K562 (cell line): ENCODE results near the gene CREB5. TPM values are rescaled to one million over a fixed set of nuclear protein-coding genes. Genes with fewer than 3 reads are reported as not detected.

Experiments used
- ATAC-seq: fragments of 200-7000 bp; cut with Tn5 transposase; 3 replicates; pipeline ENCODE4 v1.9.1; 2020; ENCODE audit warnings: moderate library complexity
- BruUV-seq: library from RNA; stranded (reverse); fragments of 400-500 nt; replicated peaks from 2 replicates; lab custom pipeline; 2021; lab: Mats Ljungman, UMichigan
- CTCF ChIA-PET: fragments of 300-600 bp; formaldehyde crosslinking; extraction: SDS; loops from one replicate; lab custom pipeline; 2021; ENCODE audit warnings: low intra/inter-chr PET ratio; lab: Yijun Ruan, JAX
- POLR2A ChIA-PET: fragments of 300-600, 350-650 bp; sonication (Branson Sonifier 250); formaldehyde crosslinking; extraction: SDS; loops from one replicate; lab custom pipeline; 2021; ENCODE audit warnings: antibody characterized with exemption, inconsistent platforms; lab: Yijun Ruan, JAX
- DNase-seq, 4 experiments: peaks; one replicate each; pipeline versions ENCODE4 v3.0.0 to v3.0.0-alpha.2; 2011 to 2018; ENCODE audit warnings: low spot score in 3 of 4, mixed read lengths in 3 of 4; ENCODE audit errors: extremely low read depth in 1 of 4
- FAIRE-seq: peaks from 2 replicates; lab custom pipeline; 2011; peaks lifted over from hg19 to GRCh38; lab: Jason Lieb, UNC
- H2AFZ ChIP-seq: 2 replicates; pipeline ENCODE4 v1.6.0; 2011; ENCODE audit warnings: low read depth, low read length, control low read depth, inconsistent platforms
- H3K27ac ChIP-seq: fragments of 200-600 bp; 3 replicates; pipeline ENCODE4 v1.8.0; 2011; ENCODE audit warnings: low read depth, mild to moderate bottlenecking, control low read depth, inconsistent platforms, low read length, moderate library complexity, mixed read lengths; ENCODE audit errors: extremely low read depth
- H3K27me3 ChIP-seq, 2 experiments: fragments of 300-600 bp in 1 of 2; 2 replicates in 1 of 2; 3 replicates in 1 of 2; pipeline versions ENCODE4 v1.6.0 to v1.8.0; 2011; ENCODE audit warnings: inconsistent platforms in 2 of 2, low read length in 2 of 2, mild to moderate bottlenecking in 1 of 2, mixed read lengths in 1 of 2, moderate library complexity in 1 of 2; ENCODE audit not compliant: control insufficient read depth in 2 of 2, insufficient read depth in 2 of 2
- H3K36me3 ChIP-seq: fragments of 300-600 bp; 3 replicates; pipeline ENCODE4 v1.8.0; 2011; ENCODE audit warnings: mild to moderate bottlenecking, low read length, inconsistent platforms; ENCODE audit not compliant: control insufficient read depth, insufficient read depth
- H3K4me1 ChIP-seq, 2 experiments: fragments of 200-600 bp in 1 of 2; replicated peaks in 1 of 2; 2 replicates in 1 of 2; 3 replicates in 1 of 2; pipeline versions ENCODE4 v1.5.1 to v1.8.0; 2011; ENCODE audit warnings: inconsistent platforms in 2 of 2, low read length in 2 of 2, mild to moderate bottlenecking in 1 of 2, mixed read lengths in 1 of 2, moderate library complexity in 1 of 2; ENCODE audit not compliant: control insufficient read depth in 2 of 2, insufficient read depth in 2 of 2
- H3K4me2 ChIP-seq: 2 replicates; pipeline ENCODE4 v1.6.1; 2011; ENCODE audit warnings: low read length, control low read depth, inconsistent platforms, mixed read lengths; ENCODE audit not compliant: insufficient read depth
- H3K4me3 ChIP-seq: fragments of 200-600 bp; sonication (generic), shearing (Covaris generic); 2 replicates; pipeline ENCODE4 v1.5.1; 2016; ENCODE audit warnings: control low read depth, inconsistent platforms
- H3K79me2 ChIP-seq: fragments of 200-600 bp; 3 replicates; pipeline ENCODE4 v1.8.0; 2011; ENCODE audit warnings: low read length, inconsistent platforms; ENCODE audit not compliant: control insufficient read depth, insufficient read depth
- H3K9ac ChIP-seq, 2 experiments: 2 replicates each; pipeline versions ENCODE4 v1.6.0 to v1.6.1; 2011; ENCODE audit warnings: low read depth in 2 of 2, low read length in 2 of 2, control low read depth in 1 of 2, inconsistent platforms in 1 of 2, mild to moderate bottlenecking in 1 of 2, mixed read lengths in 1 of 2; ENCODE audit not compliant: insufficient read depth in 1 of 2
- H3K9me1 ChIP-seq: one replicate; pipeline ENCODE4 v1.6.0; 2011; ENCODE audit warnings: inconsistent platforms, mild to moderate bottlenecking, low read length, moderate library complexity; ENCODE audit not compliant: control insufficient read depth, insufficient read depth
- H3K9me3 ChIP-seq: replicated peaks from 2 replicates; pipeline ENCODE4 v1.5.1; 2011; ENCODE audit warnings: low read depth, low read length, inconsistent platforms; ENCODE audit not compliant: control insufficient read depth, insufficient read depth
- H4K20me1 ChIP-seq: replicated peaks from 2 replicates; pipeline ENCODE4 v1.6.1; 2011; ENCODE audit warnings: low read length, inconsistent platforms, mixed read lengths; ENCODE audit not compliant: control insufficient read depth, insufficient read depth
- MAFF ChIP-seq: IDR thresholded peaks from 2 replicates; pipeline ENCODE4 v1.6.1; 2012; ENCODE audit warnings: low read length, improper control_type of control experiment
- NR4A1 ChIP-seq, 2 experiments: fragments of 250-450 bp in 1 of 2; fragments of 450-650 bp in 1 of 2; sonication (Bioruptor Pico) in 1 of 2; IDR thresholded peaks; 2 replicates each; pipeline versions ENCODE4 v1.4.0 to v1.6.1; 2016 to 2020; ENCODE audit warnings: mild to moderate bottlenecking in 2 of 2, missing compliant biosample characterization in 1 of 2, missing genetic modification characterization in 1 of 2, moderate library complexity in 1 of 2
- ZEB2 ChIP-seq: fragments of 450-650 bp; IDR thresholded peaks from 2 replicates; pipeline ENCODE4 v1.6.1; 2016
- WGBS: fragments of 100-300 bp; shearing (Covaris generic); methylation state at CpG from one replicate; pipeline ENCODE4 v1.1.6; 2016; ENCODE audit warnings: low coverage, mixed read lengths; ENCODE audit not compliant: insufficient coverage; ENCODE audit errors: missing lambda C conversion rate; 5-methylcytosine and 5-hydroxymethylcytosine counted together
- in situ Hi-C: fragments of 300-500 bp; cut with MboI; formaldehyde crosslinking; loops from 4 replicates; pipeline ENCODE4 v1.15.0; 2018; ENCODE audit warnings: inconsistent platforms, mixed read lengths
- intact Hi-C: fragments of 100-400 bp; cut with micrococcal nuclease; formaldehyde crosslinking; loops from 2 replicates; pipeline ENCODE4 v1.14.2; 2022
- polyA plus RNA-seq, 8 experiments: library from polyadenylated mRNA; depleted of rRNA in 4 of 8; stranded (reverse) in 5 of 8; unstranded in 3 of 8; fragments of >200 nt; fragmentation: Nextera tagmentation in 2 of 8; fragmentation: Illumina TruSeq in 1 of 8; extraction: Ambion mirVana in 2 of 8; extraction: Trizol in 1 of 8; gene quantifications; 2 replicates each; pipeline versions ENCODE4 v1.2.1 to v1.2.3, GENCODE V29; 2011 to 2014; ENCODE audit warnings: inconsistent platforms in 1 of 8, missing spikeins in 1 of 8
- total RNA-seq, 7 experiments: library from RNA; depleted of rRNA in 6 of 7; stranded (reverse); fragments of >200 nt in 6 of 7; fragmentation: Illumina TruSeq in 2 of 7; extraction: Trizol in 2 of 7; gene quantifications; 2 replicates each; pipeline versions ENCODE4 v1.2.1 to v1.2.3, GENCODE V29; 2011 to 2021; ENCODE audit warnings: low replicate concordance in 1 of 7
- TF ChIP-seq, protein P1 (sequence below): IDR thresholded peaks from 2 replicates; pipeline ENCODE4 v1.6.1; 2016; ENCODE audit warnings: missing genetic modification characterization, missing compliant biosample characterization
- TF ChIP-seq, protein P2 (sequence below): sonication (generic); formaldehyde crosslinking; IDR thresholded peaks from 2 replicates; pipeline ENCODE4 v1.8.1; 2022; ENCODE audit warnings: missing genetic modification reagents
- TF ChIP-seq, protein P3 (sequence below): fragments of 450-650 bp; IDR thresholded peaks from 2 replicates; pipeline ENCODE4 v1.6.1; 2016; ENCODE audit warnings: borderline replicate concordance

The CREB5 gene
- total and polyA plus RNA-seq, 9 of the 15 experiments (the other 6 are each of a cell fraction or from before 2014, with no cell fraction given) = 0.33 to 6.4 (median 1.8) TPM

DNA sequence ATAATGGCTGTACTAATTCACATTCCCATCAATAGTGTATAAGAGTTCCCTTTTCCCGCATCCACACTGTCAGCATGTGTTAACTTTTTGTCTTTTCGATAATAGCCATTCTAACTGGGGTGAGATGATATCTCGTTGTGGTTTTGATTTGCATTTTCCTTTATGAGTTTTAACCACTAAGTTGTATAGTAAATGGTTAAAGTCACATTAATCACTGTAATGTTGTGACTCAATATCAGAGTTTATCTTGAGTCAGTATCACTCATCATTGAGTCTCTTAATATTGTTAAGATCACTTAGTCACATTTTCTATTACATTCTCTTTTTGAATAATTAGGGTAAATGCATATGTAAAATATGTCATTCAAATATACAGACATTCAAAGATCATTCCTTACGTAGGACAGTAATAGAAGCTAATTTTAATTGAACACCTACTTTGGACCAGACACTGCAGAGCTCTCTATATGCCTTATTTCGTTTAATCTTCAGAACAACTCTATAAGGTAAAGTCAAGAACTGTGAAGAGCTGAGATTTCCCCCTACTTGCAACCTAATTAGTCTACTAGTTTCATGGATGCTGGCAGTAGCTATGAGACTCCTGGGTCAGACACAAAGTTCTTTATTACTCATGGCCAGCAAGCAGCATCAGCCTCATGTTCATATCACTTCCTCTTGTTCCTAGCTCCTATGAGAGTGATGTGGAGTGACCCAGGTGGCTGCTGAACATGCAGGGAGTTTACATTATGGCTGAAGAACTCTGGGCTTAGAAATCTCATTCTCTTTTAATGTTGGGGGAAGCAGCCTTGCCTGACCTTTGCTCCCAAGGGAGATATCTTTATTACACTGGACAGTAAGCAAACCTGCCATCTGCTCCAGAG lies 30.5 kb downstream of the CREB5 start:
- no peak overlapping the region for H2AFZ ChIP-seq
- no peak overlapping the region for H3K27ac ChIP-seq
- H3K4me1 ChIP-seq = no peaks in the 10 kb centered on the region
- H4K20me1 ChIP-seq = no peaks in the 10 kb centered on the region; the same call in 1 of the 2 replicates
- no peak overlapping the region for H3K4me3 ChIP-seq
- in situ Hi-C loops (no loop called here), intact Hi-C loops (no loop called here)
- H3K4me2 ChIP-seq = no peak overlapping the region
- no peak for FAIRE-seq
- no peaks in the 10 kb centered on the region for H3K36me3 ChIP-seq
- no peak for ATAC-seq
- peaks cover 0 to 4% of the 10 kb centered on the region in 2 experiments; a peak in 1 of 5 replicates for H3K27me3 ChIP-seq
- TF ChIP-seq, protein P1, sequence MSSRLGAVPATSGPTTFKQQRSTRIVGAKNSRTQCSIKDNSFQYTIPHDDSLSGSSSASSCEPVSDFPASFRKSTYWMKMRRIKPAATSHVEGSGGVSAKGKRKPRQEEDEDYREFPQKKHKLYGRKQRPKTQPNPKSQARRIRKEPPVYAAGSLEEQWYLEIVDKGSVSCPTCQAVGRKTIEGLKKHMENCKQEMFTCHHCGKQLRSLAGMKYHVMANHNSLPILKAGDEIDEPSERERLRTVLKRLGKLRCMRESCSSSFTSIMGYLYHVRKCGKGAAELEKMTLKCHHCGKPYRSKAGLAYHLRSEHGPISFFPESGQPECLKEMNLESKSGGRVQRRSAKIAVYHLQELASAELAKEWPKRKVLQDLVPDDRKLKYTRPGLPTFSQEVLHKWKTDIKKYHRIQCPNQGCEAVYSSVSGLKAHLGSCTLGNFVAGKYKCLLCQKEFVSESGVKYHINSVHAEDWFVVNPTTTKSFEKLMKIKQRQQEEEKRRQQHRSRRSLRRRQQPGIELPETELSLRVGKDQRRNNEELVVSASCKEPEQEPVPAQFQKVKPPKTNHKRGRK = no peak
- TF ChIP-seq, protein P2, sequence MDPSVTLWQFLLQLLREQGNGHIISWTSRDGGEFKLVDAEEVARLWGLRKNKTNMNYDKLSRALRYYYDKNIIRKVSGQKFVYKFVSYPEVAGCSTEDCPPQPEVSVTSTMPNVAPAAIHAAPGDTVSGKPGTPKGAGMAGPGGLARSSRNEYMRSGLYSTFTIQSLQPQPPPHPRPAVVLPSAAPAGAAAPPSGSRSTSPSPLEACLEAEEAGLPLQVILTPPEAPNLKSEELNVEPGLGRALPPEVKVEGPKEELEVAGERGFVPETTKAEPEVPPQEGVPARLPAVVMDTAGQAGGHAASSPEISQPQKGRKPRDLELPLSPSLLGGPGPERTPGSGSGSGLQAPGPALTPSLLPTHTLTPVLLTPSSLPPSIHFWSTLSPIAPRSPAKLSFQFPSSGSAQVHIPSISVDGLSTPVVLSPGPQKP = no peak
- TF ChIP-seq MAFF (no peak), NR4A1 (CRISPR knock-in tag; IDR thresholded peaks at IDR 0.05) (no peak), NR4A1 (tag; IDR thresholded peaks at IDR 0.05) (no peak), ZEB2 (no peak)
- TF ChIP-seq, protein P3, sequence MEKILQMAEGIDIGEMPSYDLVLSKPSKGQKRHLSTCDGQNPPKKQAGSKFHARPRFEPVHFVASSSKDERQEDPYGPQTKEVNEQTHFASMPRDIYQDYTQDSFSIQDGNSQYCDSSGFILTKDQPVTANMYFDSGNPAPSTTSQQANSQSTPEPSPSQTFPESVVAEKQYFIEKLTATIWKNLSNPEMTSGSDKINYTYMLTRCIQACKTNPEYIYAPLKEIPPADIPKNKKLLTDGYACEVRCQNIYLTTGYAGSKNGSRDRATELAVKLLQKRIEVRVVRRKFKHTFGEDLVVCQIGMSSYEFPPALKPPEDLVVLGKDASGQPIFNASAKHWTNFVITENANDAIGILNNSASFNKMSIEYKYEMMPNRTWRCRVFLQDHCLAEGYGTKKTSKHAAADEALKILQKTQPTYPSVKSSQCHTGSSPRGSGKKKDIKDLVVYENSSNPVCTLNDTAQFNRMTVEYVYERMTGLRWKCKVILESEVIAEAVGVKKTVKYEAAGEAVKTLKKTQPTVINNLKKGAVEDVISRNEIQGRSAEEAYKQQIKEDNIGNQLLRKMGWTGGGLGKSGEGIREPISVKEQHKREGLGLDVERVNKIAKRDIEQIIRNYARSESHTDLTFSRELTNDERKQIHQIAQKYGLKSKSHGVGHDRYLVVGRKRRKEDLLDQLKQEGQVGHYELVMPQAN = no peak
- no peaks in the 10 kb centered on the region for H3K79me2 ChIP-seq
- H3K9me1 ChIP-seq = no peaks in the 10 kb centered on the region
- no peak overlapping the region for H3K9ac ChIP-seq
- 1% methylated on average over 5 of the region's 5 CpGs for WGBS
- no peaks in the 10 kb centered on the region for H3K9me3 ChIP-seq
- no TSS peak for BruUV-seq
- ChIA-PET POLR2A (interaction anchor here (0.6 to 0.8 kb wide), 2 partner anchors 10 to 13 kb away, joined by 3 read pairs; no protein-coding TSS in a partner anchor), CTCF (no interaction called here)
- no peak for DNase-seq
